ENCODE data around the gene BMP6.

Gene BMP6

GRCh38 chr6:7899889-7900213, 174.0 kb downstream of the BMP6 start:
- no peak for TF ChIP-seq CTCF (conservative IDR thresholded peaks at IDR 0.05)
- no peak overlapping the region for H3K27ac ChIP-seq

- no peak overlapping the region for H3K27ac ChIP-seq
- TF ChIP-seq CTCF (conservative IDR thresholded peaks at IDR 0.05) = no peak
Observed at GRCh38 chr6:7900621-7901020, 174.7 kb downstream of the BMP6 start.

GRCh38 chr6:7901056-7901455, 175.2 kb downstream of the BMP6 start:
- H3K27ac ChIP-seq = no peak overlapping the region
- TF ChIP-seq CTCF (conservative IDR thresholded peaks at IDR 0.05) = no peak

GRCh38 chr6:7901780-7902179, 175.9 kb downstream of the BMP6 start:
- no peak overlapping the region for H3K27ac ChIP-seq
- no peak for TF ChIP-seq CTCF (conservative IDR thresholded peaks at IDR 0.05)

- TF ChIP-seq CTCF (conservative IDR thresholded peaks at IDR 0.05) = no peak
- no peak overlapping the region for H3K27ac ChIP-seq
Observed at GRCh38 chr6:7902221-7902620, 176.3 kb downstream of the BMP6 start.

GRCh38 chr6:7902867-7903266, 177.0 kb downstream of the BMP6 start:
- TF ChIP-seq CTCF (conservative IDR thresholded peaks at IDR 0.05) = no peak
- H3K27ac ChIP-seq = no peak overlapping the region

- H3K27ac ChIP-seq = no peak overlapping the region
- no peak for TF ChIP-seq CTCF (conservative IDR thresholded peaks at IDR 0.05)
Observed at GRCh38 chr6:7903673-7904072, 177.8 kb downstream of the BMP6 start.
